HS-27A (cell line): ENCODE results near the gene MPV17.
"Not testable (repeated sequence)": the region's sequence is repeated elsewhere in the genome, so short reads cannot be mapped to it uniquely, and the experiment has no call there.

Source experiments
- DNase-seq: peaks from one replicate; pipeline ENCODE4 v3.0.0-alpha.2; 2012; ENCODE audit warnings: low read depth, missing footprints

The MPV17 gene

DNA sequence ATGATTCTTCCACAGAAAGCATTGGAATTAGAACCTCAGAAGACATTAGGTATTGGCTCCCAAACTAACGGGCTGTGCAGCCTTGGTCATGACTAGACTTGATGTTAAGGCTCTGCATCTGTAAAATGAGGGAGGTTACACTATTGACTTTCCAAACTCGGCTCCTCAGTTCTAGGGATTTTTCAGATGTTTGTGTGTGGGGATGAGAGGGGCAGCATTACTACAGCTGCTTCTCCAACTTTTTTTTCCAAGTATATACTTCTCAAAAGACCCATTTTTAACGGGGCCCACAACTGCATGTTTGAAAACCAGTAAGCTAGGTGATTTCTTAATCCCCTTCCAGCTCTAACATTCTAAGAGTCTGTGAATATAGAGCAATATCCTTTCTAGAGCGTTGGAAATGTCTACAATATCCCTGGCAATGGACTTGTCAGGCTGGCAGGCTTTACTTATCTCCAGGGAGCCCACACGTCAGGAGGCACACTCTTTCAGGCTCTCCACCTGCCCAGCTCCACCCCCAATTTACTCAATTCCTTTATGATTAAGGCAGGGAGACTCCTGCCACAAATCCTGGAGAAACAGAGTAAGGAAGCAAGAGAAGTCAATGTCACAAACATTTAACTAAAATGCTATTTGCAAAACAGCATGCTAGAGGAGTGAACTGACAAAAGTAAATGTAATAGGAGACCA is 844 bp upstream of the MPV17 start:
- no peak for DNase-seq

GRCh38 chr2:27322301-27322765 is 564 bp downstream of the MPV17 start:
- no peak for DNase-seq

DNA sequence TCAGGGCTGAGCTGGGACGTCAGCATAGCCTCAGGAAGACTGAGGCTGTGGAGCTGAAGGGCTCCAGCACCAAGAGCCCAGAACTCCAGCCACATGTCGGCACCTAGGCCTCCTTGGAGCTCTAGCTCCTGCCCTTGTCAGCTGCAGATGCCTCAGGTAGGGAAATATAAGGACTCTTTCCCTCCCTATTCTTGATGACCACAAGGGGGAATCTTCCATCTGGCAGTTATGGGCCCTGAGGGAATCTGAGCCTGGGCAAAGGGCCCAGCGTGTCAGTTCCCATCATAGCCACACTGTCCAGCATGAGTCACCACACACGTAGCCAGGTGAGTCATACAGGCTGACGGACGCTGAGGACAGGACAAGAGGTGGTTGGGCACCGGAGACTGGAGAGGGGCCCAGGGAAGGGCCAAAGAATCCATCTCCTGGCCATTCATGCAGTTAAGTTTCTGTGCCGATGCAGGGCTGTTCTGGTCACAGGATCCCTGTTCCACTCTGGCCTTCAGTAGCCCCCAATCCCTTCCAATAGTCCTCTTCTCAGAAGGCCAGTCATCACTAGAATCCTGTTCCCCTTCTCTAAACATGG is 1.8 kb downstream of the MPV17 start:
- peak; percentile 86 for DNase-seq

- DNase-seq = not testable (repeated sequence)
Measured at GRCh38 chr2:27319839-27320238, 3.1 kb downstream of the MPV17 start.

- DNase-seq = no peak
Measured at GRCh38 chr2:27316655-27317412, 6.1 kb downstream of the MPV17 start.

- DNase-seq = no peak
Measured at GRCh38 chr2:27315122-27315521, 7.8 kb downstream of the MPV17 start.

- DNase-seq = no peak
Measured at GRCh38 chr2:27314709-27315108, 8.2 kb downstream of the MPV17 start.

- DNase-seq = no peak
Measured at GRCh38 chr2:27313882-27314645, 8.8 kb downstream of the MPV17 start.

- DNase-seq = no peak
Measured at GRCh38 chr2:27312152-27312551, 10.7 kb downstream of the MPV17 start.

DNA sequence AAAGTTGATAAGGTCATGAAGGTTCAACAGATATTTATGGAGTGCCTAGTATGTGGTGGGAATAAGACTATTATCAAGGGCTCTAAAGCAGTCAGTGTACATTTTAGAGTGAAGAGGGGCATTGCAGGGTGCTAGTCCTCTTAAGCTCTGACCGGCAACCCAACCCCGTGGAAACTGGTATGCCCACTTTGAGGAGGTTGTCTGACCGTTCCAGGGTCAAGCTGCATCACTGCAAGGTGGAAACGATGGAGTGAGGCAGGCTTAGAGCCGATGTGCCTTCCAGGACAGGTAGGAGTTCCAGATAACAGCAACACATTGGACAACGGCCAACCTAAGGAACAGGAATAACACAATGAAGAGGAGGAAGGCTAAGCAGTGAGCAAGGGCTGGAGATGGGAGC is 13.2 kb downstream of the MPV17 start:
- DNase-seq = no peak

- DNase-seq = no peak
Measured at GRCh38 chr2:27308359-27308881, 14.5 kb downstream of the MPV17 start, which contains the start of gene UCN. TSS of gene UCN (minus strand) at chr2:27308445. CDS start at chr2:27307895, 550 bp downstream.

DNA sequence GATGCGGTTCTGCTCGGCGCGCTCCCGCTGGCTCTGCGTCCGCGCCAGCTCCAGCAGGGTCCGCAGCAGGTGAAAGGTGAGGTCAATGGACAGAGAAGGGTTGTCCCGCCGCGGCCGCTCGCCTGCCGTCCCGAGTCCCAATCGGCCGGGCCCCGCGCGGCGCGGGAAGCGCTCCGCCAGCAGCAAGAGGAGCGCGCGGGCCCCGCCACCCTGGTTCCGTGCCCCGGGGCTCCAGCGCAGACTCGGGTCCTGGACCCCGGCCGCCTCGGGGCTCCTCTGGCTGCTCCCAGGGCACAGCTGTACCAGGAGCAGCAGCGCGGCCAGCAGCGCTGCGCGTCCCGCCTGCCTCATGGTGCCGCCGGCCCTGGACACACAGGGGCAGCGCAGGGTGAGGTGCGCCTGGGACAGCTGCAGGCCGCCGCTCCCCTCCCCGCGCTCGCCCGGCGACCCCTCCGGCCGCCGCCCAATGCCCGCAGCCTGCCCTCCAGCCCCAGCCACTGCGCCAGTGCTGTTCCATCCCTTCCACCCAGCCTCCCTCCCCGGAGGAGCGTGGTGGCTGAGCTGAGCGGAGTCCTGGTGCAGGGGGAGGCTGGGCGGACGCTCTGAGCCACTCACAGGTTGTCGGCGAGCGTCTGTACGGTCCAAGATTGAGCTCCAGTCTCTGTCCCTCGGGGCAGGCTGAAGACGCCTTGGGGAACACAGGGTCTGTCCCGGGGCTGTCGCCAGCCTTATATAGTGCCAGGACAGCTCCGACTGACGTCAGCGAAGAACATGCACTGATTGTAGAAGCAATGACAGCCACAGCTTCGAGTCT is 15.1 kb downstream of the MPV17 start:
- no peak for DNase-seq

DNA sequence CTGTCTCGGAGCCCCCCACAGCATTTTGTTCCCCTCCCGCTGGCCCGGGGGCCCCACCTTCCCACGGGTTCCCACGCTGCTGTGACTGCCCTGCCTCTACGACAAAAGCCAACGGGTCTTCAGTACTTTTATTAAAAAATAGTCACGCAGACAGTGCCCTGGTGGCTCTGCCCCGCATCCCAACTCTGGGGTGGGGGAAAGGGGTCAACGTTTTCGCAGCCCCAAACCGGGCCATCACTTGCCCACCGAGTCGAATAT is 15.7 kb downstream of the MPV17 start:
- no peak for DNase-seq

DNA sequence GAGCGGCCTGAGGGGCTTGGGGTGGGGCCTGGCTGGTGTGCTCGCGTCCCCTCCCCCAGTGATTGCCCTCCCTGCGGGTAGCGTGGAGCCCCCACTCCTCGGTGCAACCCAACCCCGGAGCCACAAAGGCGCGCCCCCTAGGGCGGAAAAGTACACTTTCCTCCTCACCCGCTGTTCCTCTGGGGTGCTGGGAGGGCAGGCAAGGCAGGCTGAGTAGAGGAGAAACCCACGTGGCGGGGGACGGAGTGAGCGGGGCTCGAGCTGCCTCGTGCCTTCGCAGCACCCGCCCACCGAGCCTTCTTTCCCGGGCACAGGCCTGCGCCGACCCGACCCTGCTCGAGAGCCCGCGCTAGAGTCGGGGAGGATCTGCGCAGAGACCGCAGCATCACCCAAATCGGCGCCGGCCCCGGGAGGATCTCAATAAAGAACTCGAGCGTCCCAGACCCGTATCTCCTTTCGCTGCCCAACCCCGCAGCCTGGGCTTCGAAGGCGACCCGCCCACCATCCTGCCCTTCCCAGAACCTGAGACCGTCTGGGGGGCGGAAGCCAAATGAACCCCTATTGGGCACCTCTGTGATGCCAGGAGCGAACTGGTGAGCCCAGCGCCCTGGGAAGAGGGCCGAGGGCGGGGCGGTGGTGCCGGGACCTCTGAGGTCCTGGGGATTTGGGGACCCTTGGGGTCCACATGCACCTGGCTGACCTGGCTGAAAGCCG is 16.2 kb downstream of the MPV17 start:
- DNase-seq = no peak

DNA sequence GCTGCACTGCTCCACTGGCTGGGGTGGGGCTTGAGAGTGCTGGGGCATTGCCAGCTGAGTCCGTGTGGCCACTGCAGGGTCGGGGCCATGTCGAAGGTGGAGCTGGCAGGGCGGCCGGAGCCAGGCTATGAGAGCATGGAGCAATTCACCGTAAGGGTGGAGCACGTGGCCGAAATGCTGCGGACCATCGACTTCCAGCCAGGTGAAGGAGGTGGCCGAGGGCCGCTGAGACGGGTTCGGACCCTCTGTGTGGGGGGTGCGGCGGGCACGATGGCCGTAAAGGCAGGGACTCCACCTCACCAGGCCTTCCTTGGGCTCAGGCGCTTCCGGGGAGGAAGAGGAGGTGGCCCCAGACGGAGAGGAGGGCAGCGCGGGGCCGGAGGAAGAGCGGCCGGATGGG is 16.8 kb downstream of the MPV17 start:
- DNase-seq = no peak

DNA sequence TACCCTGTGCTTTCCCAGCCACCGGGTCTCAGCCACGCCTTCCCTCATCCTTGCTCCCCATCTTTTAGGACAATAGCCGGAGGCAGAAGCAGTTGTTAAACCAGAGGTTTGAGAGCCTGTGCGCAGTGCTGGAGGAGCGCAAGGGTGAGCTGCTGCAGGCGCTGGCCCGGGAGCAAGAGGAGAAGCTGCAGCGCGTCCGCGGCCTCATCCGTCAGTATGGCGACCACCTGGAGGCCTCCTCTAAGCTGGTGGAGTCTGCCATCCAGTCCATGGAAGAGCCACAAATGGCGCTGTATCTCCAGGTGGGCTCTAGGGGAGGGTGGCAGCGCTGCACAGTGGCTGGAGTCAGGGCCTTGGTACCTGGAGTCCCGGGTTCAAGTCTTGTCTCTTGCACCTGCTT is 17.4 kb downstream of the MPV17 start:
- DNase-seq = no peak

GRCh38 chr2:27304488-27305240 is 18.2 kb downstream of the MPV17 start:
- no peak for DNase-seq

DNA sequence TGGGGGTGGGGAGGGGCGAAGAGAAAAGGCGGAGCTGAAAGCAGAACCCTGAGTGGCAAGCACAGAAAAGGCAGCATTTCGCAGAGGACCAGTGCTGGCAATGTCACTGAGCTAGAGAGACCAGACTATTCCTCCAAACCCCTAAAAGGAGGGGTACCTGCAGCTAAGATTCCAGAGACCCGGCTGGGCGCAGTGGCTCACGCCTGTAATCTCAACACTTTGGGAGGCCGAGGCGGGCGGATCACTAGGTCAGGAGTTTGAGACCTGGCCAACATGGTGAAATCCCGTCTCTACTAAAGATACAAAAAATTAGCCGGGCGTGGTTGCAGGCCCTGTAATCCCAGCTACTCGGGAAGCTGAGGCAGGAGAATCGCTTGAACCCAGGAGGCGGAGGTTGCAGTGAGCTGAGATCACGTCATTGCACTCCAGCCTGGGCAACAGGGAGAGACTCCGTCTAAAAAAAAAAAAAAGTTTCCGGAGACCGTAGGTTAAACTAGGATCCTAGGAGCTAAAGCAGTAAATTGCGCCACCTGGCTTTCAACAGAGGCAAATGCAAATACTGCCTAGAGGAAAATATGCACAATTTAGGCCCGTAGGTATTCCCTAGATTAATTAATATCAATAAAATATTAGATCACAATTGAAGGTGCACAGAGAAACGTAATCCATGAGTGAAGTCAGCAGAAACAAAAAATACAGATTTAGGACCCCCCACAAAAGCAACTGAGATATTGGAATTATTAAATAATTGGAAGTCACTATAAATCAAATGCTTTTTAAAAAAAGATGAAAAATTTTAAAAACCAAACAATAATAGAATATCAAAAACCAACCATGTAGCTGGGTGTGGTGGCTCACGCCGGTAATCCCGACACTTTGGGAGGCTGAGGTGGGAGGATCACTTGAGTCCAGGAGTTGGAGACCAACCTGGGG is 19.5 kb downstream of the MPV17 start:
- no peak for DNase-seq

DNA sequence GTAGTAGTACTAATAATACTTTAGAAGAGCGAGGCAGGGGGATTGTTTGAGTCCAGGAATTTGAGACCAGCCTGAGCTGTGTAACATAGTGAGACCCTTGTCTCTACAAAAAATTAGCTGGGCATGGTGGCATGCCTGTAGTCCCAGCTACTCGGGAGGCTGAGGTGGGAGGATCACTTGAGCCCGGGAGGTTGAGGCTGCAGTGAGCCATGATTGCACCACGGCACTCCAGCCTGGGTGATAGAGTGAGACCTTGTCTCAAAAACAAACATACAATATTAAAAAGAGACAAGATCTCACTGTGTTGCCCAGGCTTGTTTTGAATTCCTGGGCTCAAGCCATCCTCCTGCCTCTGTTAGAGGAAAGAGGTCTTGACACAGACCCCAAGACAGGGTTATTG is 22.3 kb downstream of the MPV17 start:
- DNase-seq = not testable (repeated sequence)
